ENCODE results near the gene WDR20.

DNA sequence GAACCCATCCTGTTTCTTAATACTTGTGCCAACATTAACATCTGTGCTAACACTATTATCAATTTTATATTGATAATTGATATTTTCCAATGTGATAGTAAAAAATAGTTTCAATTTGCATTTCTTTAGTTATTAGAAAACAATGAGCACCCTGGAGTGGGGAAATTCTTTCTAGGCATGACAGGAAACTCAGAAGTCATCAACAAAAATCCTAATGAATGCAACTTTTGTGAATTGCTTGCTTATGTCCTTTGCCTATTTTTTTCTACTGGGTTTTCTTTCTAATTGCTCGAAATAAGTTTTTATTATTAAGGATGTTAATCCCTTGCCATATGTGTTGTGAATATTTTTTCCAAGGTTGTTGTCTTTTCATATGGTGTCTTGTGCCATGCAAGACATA is 18.1 kb upstream of the WDR20 start:
- TF ChIP-seq, protein P1, sequence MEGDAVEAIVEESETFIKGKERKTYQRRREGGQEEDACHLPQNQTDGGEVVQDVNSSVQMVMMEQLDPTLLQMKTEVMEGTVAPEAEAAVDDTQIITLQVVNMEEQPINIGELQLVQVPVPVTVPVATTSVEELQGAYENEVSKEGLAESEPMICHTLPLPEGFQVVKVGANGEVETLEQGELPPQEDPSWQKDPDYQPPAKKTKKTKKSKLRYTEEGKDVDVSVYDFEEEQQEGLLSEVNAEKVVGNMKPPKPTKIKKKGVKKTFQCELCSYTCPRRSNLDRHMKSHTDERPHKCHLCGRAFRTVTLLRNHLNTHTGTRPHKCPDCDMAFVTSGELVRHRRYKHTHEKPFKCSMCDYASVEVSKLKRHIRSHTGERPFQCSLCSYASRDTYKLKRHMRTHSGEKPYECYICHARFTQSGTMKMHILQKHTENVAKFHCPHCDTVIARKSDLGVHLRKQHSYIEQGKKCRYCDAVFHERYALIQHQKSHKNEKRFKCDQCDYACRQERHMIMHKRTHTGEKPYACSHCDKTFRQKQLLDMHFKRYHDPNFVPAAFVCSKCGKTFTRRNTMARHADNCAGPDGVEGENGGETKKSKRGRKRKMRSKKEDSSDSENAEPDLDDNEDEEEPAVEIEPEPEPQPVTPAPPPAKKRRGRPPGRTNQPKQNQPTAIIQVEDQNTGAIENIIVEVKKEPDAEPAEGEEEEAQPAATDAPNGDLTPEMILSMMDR (IDR thresholded peaks at IDR 0.05), result no peak
- TF ChIP-seq POLR2A (IDR thresholded peaks at IDR 0.05) (no peak), EP300 (IDR thresholded peaks at IDR 0.05) (no peak)
